ENCODE data around the gene RPL37. TPM values are rescaled to one million over a fixed set of nuclear protein-coding genes. Genes with fewer than 3 reads are reported as not detected.
"Not testable (repeated sequence)": the region's sequence is repeated elsewhere in the genome, so short reads cannot be mapped to it uniquely, and the experiment has no call there.

The RPL37 gene
- total RNA-seq, 1 donor from 2014 or later: 1,537 TPM

- intact Hi-C loops (cut with micrococcal nuclease): loop anchor here (1.0 kb wide), 3 partner anchors 37 to 81 kb away; partner anchors contain the start of genes RPL37 and TTC33
These were observed 36.8 kb downstream of the RPL37 start, which contains the start of gene PRKAA1 for GRCh38 chr5:40798012-40798800. Gene PRKAA1 (minus strand): TSS chr5:40798374. CDS start chr5:40798189, 185 bp downstream.

- intact Hi-C loops (cut with micrococcal nuclease): loop anchor here (1.0 kb wide), 3 partner anchors 38 to 82 kb away; partner anchors contain the start of genes RPL37 and TTC33
These were observed 37.6 kb downstream of the RPL37 start for GRCh38 chr5:40797273-40798011.

- intact Hi-C loops (cut with micrococcal nuclease): no loop called here
These were observed 38.5 kb downstream of the RPL37 start for GRCh38 chr5:40796487-40796889.

- intact Hi-C loops (cut with micrococcal nuclease): not testable (repeated sequence)
These were observed 40.1 kb downstream of the RPL37 start for GRCh38 chr5:40794877-40795276.

- intact Hi-C loops (cut with micrococcal nuclease): not testable (repeated sequence)
These were observed 40.7 kb downstream of the RPL37 start for GRCh38 chr5:40794340-40794739.

GRCh38 chr5:40792691-40793090 is 42.3 kb downstream of the RPL37 start:
- intact Hi-C loops (cut with micrococcal nuclease): not testable (repeated sequence)

GRCh38 chr5:40791715-40792139 is 43.3 kb downstream of the RPL37 start:
- intact Hi-C loops (cut with micrococcal nuclease): no loop called here

- intact Hi-C loops (cut with micrococcal nuclease): no loop called here
These were observed 44.0 kb downstream of the RPL37 start for GRCh38 chr5:40790947-40791593.

- intact Hi-C loops (cut with micrococcal nuclease): not testable (repeated sequence)
These were observed 46.1 kb downstream of the RPL37 start for GRCh38 chr5:40788941-40789340.

- intact Hi-C loops (cut with micrococcal nuclease): no loop called here
These were observed 47.0 kb downstream of the RPL37 start for GRCh38 chr5:40787986-40788385.

- intact Hi-C loops (cut with micrococcal nuclease): not testable (repeated sequence)
These were observed 48.4 kb downstream of the RPL37 start for GRCh38 chr5:40786664-40787063.

GRCh38 chr5:40784916-40785315 is 50.1 kb downstream of the RPL37 start:
- intact Hi-C loops (cut with micrococcal nuclease): no loop called here

- intact Hi-C loops (cut with micrococcal nuclease): no loop called here
These were observed 50.9 kb downstream of the RPL37 start for GRCh38 chr5:40784027-40784653.

- intact Hi-C loops (cut with micrococcal nuclease): no loop called here
These were observed 53.1 kb downstream of the RPL37 start for GRCh38 chr5:40781843-40782409.

- intact Hi-C loops (cut with micrococcal nuclease): no loop called here
These were observed 54.2 kb downstream of the RPL37 start for GRCh38 chr5:40780858-40781257.

- intact Hi-C loops (cut with micrococcal nuclease): no loop called here
These were observed 54.8 kb downstream of the RPL37 start for GRCh38 chr5:40780199-40780598.

GRCh38 chr5:40779561-40779960 is 55.5 kb downstream of the RPL37 start:
- intact Hi-C loops (cut with micrococcal nuclease): no loop called here

GRCh38 chr5:40778133-40778532 is 56.9 kb downstream of the RPL37 start:
- intact Hi-C loops (cut with micrococcal nuclease): no loop called here

- intact Hi-C loops (cut with micrococcal nuclease): no loop called here
These were observed 58.4 kb downstream of the RPL37 start for GRCh38 chr5:40776658-40776977.

- intact Hi-C loops (cut with micrococcal nuclease): no loop called here
These were observed 59.0 kb downstream of the RPL37 start for GRCh38 chr5:40775846-40776657.
